ENCODE measurements around the gene PPARG.

DNA sequence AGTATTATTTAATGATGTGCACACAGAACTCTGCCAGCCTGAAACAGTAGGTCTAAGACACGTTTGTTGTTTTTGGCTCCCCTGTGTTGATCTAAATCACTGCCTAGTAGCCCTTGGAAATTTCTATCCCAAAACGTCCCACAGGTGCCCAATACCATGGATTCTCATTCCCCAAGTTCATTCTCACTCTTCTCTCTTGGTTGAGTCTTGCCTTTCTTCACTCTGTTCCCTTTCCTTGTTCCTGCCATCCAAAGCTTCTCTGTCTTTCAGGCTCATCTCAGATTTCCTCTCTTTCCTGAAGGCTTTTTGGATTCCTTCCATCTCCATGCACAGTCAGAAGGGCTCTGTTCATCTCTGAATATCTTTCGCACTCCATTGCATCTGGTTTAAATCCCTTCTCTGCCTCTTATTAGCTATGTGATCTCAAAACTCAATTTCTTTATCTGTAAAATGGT, 54.2 kb downstream of the PPARG start:
- TF ChIP-seq, protein P1, sequence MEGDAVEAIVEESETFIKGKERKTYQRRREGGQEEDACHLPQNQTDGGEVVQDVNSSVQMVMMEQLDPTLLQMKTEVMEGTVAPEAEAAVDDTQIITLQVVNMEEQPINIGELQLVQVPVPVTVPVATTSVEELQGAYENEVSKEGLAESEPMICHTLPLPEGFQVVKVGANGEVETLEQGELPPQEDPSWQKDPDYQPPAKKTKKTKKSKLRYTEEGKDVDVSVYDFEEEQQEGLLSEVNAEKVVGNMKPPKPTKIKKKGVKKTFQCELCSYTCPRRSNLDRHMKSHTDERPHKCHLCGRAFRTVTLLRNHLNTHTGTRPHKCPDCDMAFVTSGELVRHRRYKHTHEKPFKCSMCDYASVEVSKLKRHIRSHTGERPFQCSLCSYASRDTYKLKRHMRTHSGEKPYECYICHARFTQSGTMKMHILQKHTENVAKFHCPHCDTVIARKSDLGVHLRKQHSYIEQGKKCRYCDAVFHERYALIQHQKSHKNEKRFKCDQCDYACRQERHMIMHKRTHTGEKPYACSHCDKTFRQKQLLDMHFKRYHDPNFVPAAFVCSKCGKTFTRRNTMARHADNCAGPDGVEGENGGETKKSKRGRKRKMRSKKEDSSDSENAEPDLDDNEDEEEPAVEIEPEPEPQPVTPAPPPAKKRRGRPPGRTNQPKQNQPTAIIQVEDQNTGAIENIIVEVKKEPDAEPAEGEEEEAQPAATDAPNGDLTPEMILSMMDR (IDR thresholded peaks at IDR 0.05): no peak
- TF ChIP-seq POLR2AphosphoS5 (IDR thresholded peaks at IDR 0.05) (no peak), POLR2A (IDR thresholded peaks at IDR 0.05) (no peak)
